Measurements from ENCODE around the gene ALMS1. TPM values are rescaled to one million over a fixed set of nuclear protein-coding genes. Genes with fewer than 3 reads are reported as not detected.
"Not testable (repeated sequence)": the region's sequence is repeated elsewhere in the genome, so short reads cannot be mapped to it uniquely, and the experiment has no call there.

Gene ALMS1
- total RNA-seq, 4 donors from 2014 or later = 38.0 to 57.3 (median 49.8) TPM

- no peak overlapping the region for H3K4me3 ChIP-seq
- H3K4me1 ChIP-seq = no peaks in the 10 kb centered on the region
- H3K27me3 ChIP-seq = no peaks in the 10 kb centered on the region
- no peak for DNase-seq (ENCODE audit: low spot score in 2 of 2)
- H3K9me3 ChIP-seq = no peaks in the 10 kb centered on the region
- H3K27ac ChIP-seq = no peak overlapping the region
- TF ChIP-seq, protein P1, sequence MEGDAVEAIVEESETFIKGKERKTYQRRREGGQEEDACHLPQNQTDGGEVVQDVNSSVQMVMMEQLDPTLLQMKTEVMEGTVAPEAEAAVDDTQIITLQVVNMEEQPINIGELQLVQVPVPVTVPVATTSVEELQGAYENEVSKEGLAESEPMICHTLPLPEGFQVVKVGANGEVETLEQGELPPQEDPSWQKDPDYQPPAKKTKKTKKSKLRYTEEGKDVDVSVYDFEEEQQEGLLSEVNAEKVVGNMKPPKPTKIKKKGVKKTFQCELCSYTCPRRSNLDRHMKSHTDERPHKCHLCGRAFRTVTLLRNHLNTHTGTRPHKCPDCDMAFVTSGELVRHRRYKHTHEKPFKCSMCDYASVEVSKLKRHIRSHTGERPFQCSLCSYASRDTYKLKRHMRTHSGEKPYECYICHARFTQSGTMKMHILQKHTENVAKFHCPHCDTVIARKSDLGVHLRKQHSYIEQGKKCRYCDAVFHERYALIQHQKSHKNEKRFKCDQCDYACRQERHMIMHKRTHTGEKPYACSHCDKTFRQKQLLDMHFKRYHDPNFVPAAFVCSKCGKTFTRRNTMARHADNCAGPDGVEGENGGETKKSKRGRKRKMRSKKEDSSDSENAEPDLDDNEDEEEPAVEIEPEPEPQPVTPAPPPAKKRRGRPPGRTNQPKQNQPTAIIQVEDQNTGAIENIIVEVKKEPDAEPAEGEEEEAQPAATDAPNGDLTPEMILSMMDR (IDR thresholded peaks at IDR 0.05) = no peak
- TF ChIP-seq EP300 (IDR thresholded peaks at IDR 0.05) (no peak), POLR2A (IDR thresholded peaks at IDR 0.05) (no peak)
- peaks cover 0 to 71% (median 2%) of the 10 kb centered on the region in 3 donors for H3K36me3 ChIP-seq
Observed at GRCh38 chr2:73489053-73489452, 103.4 kb downstream of the ALMS1 start.

DNA sequence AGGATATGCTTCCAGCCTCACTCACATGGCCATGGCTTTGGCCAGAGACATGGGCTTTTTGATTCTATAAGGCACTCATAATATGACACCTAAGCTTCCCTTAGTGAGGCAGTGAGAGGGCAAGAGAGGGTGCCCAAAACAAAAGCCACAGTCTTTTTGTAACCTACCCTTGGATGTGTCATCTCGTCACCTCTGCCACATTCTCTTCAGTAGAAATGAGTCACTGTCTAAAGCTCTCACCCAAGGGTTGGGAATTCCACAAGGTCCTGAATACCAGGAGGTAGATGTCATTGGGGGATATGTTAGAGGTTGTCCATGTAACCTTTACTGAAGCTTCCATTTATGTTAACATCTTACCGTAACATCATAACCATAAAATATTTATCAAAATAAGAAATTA, 108.4 kb downstream of the ALMS1 start:
- Histone ChIP-seq H3K4me3 (no peak overlapping the region), H3K36me3 (peaks cover 0 to 45% (median 0%) of the 10 kb centered on the region in 3 donors), H3K9me3 (no peaks in the 10 kb centered on the region), H3K27me3 (no peaks in the 10 kb centered on the region), H3K27ac (no peak overlapping the region), H3K4me1 (no peaks in the 10 kb centered on the region)
- no peak for TF ChIP-seq POLR2A (IDR thresholded peaks at IDR 0.05)
- TF ChIP-seq, protein P1 (IDR thresholded peaks at IDR 0.05) = no peak
- no peak for TF ChIP-seq EP300 (IDR thresholded peaks at IDR 0.05)
- DNase-seq (ENCODE audit: low spot score in 2 of 2) = no peak
- 91 to 93% methylated on average over 2 of the region's 2 CpGs for WGBS, 2 donors

DNA sequence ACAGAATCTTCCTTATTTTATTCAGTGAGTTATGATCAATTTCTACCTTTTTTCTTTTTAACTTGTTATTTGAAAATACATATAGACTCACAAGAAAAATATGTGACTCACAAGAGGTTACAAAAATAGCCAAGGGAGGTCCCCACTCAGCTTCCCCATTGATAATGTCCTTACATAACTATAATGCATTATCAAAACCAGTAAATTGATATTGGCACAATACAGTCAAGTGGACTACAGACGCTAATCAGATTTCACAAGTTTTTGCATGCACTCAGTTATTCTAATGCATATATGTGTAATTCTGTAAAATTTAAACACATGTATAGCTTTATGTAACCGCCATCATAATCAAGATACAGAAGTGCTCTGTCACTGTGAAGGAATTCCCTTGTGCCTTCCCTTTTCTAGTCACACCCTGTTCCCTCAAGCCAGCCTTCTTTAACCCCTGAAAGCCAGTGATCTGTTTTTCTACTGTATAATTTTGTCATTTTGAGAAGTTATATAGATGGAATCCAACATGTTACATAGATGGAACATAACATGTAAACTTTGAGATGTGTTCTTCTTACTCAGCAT, 118.4 kb downstream of the ALMS1 start:
- WGBS, 2 donors = 85 to 92% methylated on average over 2 of the region's 2 CpGs
- H3K9me3 ChIP-seq = peaks cover 0 to 17% (median 4%) of the 10 kb centered on the region in 4 donors
- no peak overlapping the region for H3K27ac ChIP-seq
- H3K36me3 ChIP-seq = no peaks in the 10 kb centered on the region
- no peak for DNase-seq (ENCODE audit: low spot score in 2 of 2)
- H3K4me1 ChIP-seq = no peaks in the 10 kb centered on the region
- H3K4me3 ChIP-seq = no peak overlapping the region
- no peak for TF ChIP-seq EP300 (IDR thresholded peaks at IDR 0.05)
- TF ChIP-seq, protein P1 (IDR thresholded peaks at IDR 0.05) = no peak
- no peak for TF ChIP-seq POLR2A (IDR thresholded peaks at IDR 0.05)
- no peaks in the 10 kb centered on the region for H3K27me3 ChIP-seq

DNA sequence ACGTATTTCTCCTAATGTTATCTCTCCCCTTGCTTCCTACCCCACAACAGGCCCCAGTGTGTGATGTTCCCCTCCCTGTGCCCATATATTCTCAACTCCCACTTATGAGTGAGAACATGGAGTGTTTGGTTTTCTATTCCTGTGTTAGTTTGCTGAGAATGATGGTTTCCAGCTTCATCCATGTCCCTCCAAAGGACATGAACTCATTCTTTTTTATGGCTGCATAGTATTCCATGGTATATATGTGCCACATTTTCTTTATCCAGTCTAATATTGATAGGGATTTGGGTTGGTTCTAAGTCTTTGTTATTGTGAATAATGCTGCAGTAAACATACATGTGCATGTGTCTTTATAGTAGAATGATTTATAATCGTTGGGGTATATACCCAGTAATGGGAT, 119.2 kb downstream of the ALMS1 start:
- peaks cover 0 to 17% (median 4%) of the 10 kb centered on the region in 4 donors for H3K9me3 ChIP-seq
- 94 to 99% methylated on average over 2 of the region's 2 CpGs for WGBS, 2 donors
- not testable (repeated sequence) for H3K27ac ChIP-seq; H3K36me3 ChIP-seq; H3K4me3 ChIP-seq; DNase-seq (ENCODE audit: low spot score in 2 of 2); H3K27me3 ChIP-seq; H3K4me1 ChIP-seq

- H3K36me3 ChIP-seq = peaks cover 0 to 41% (median 3%) of the 10 kb centered on the region in 3 donors
- not testable (repeated sequence) for DNase-seq (ENCODE audit: low spot score in 2 of 2); H3K4me3 ChIP-seq; H3K4me1 ChIP-seq; H3K27ac ChIP-seq; H3K27me3 ChIP-seq
- peaks cover 0 to 53% (median 4%) of the 10 kb centered on the region in 4 donors for H3K9me3 ChIP-seq
- WGBS, 2 donors = 80 to 83% methylated on average over 3 to 5 of the region's 5 CpGs
Observed at GRCh38 chr2:73510470-73510869, 124.8 kb downstream of the ALMS1 start.

GRCh38 chr2:73516033-73516432, 130.4 kb downstream of the ALMS1 start:
- Histone ChIP-seq H3K36me3 (peaks cover 0 to 61% (median 3%) of the 10 kb centered on the region in 3 donors), H3K4me3 (no peak overlapping the region), H3K27ac (no peak overlapping the region), H3K27me3 (no peaks in the 10 kb centered on the region), H3K4me1 (no peaks in the 10 kb centered on the region), H3K9me3 (peaks cover 0 to 26% (median 0%) of the 10 kb centered on the region in 4 donors)
- 97 to 100% methylated on average over 1 of the region's 1 CpG for WGBS, 2 donors
- TF ChIP-seq POLR2A (IDR thresholded peaks at IDR 0.05) (no peak), EP300 (IDR thresholded peaks at IDR 0.05) (no peak)
- TF ChIP-seq, protein P1 (IDR thresholded peaks at IDR 0.05) = no peak
- DNase-seq (ENCODE audit: low spot score in 2 of 2) = no peak
